Activated T-helper 2 cell treated with anti-CD3 and anti-CD28 coated beads, Interferon-gamma antibody, Interleukin-2, Interleukin-4, amounts not matched to agents 10 μg/mL and 5 μg/mL and 100 μg/mL, durations not matched to agents 14 hours and 24 hours and 36 hours (primary cell): ENCODE data around the gene COQ2. TPM values are rescaled to one million over a fixed set of nuclear protein-coding genes. Genes with fewer than 3 reads are reported as not detected.
"Not testable (repeated sequence)": the region's sequence is repeated elsewhere in the genome, so short reads cannot be mapped to it uniquely, and the experiment has no call there.

Experiments
- DNase-seq: peaks from one replicate; pipeline ENCODE4 v3.0.0; 2021; ENCODE audit warnings: low spot score
- H3K27ac Mint-ChIP-seq: one replicate; pipeline ENCODE4 v1.8.0; 2021; ENCODE audit warnings: mixed read lengths
- H3K27me3 Mint-ChIP-seq: one replicate; pipeline ENCODE4 v1.8.0; 2021; ENCODE audit warnings: low read depth, mixed read lengths
- H3K36me3 Mint-ChIP-seq: one replicate; pipeline ENCODE4 v1.8.0; 2021; ENCODE audit warnings: low read depth, mixed read lengths
- H3K4me1 Mint-ChIP-seq: one replicate; pipeline ENCODE4 v1.8.0; 2021; ENCODE audit warnings: low read depth, mixed read lengths
- H3K4me3 Mint-ChIP-seq: one replicate; pipeline ENCODE4 v1.8.0; 2021; ENCODE audit warnings: low read depth, mild to moderate bottlenecking, moderate library complexity, mixed read lengths
- H3K9me3 Mint-ChIP-seq: one replicate; pipeline ENCODE4 v1.8.0; 2021; ENCODE audit warnings: mixed read lengths
- intact Hi-C: fragments of 100-400 bp; cut with micrococcal nuclease; formaldehyde crosslinking; loops from one replicate; pipeline ENCODE4 v1.15.1; 2023
- total RNA-seq: library from RNA; stranded (reverse); gene quantifications from 2 replicates; pipeline ENCODE4 v1.2.3, GENCODE V29; 2022

The COQ2 gene
- total RNA-seq: 19.5 and 20.6 TPM in 2 replicates

GRCh38 chr4:83284193-83285054, at the start of gene COQ2:
Gene COQ2, minus strand, starts transcription at chr4:83284798. Its CDS starts 34 bp downstream, at chr4:83284764.
- H3K27me3 Mint-ChIP-seq: peaks cover 2% of the 10 kb centered on the region
- intact Hi-C loops: loop anchor here (1.0 to 10.0 kb wide), 6 partner anchors 73 to 382 kb away; partner anchors contain the start of genes ABRAXAS1, COPS4, HELQ and THAP9
- peak within 1 kb of the TSS; percentile 90 for H3K4me3 Mint-ChIP-seq
- H3K27ac Mint-ChIP-seq: peak within 1 kb of the TSS; percentile 95
- DNase-seq: peak; percentile 91
- no peaks in the 10 kb centered on the region for H3K9me3 Mint-ChIP-seq
- peaks cover 11% of the 10 kb centered on the region for H3K36me3 Mint-ChIP-seq
- H3K4me1 Mint-ChIP-seq: peaks cover 45% of the 10 kb centered on the region

GRCh38 chr4:83331956-83332355, 47.4 kb upstream of the COQ2 start:
- Mint-ChIP-seq H3K36me3 (peaks cover 7% of the 10 kb centered on the region), H3K9me3 (no peaks in the 10 kb centered on the region), H3K4me1 (peaks cover 19% of the 10 kb centered on the region), H3K27me3 (peaks cover 27% of the 10 kb centered on the region), H3K27ac (no peak overlapping the region), H3K4me3 (no peak overlapping the region)
- DNase-seq: no peak
- intact Hi-C loops: no loop called here

- no peak for DNase-seq
- peaks cover 16% of the 10 kb centered on the region for H3K27me3 Mint-ChIP-seq
- H3K4me3 Mint-ChIP-seq: no peak overlapping the region
- H3K4me1 Mint-ChIP-seq: peaks cover 11% of the 10 kb centered on the region
- H3K27ac Mint-ChIP-seq: no peak overlapping the region
- intact Hi-C loops: no loop called here
- H3K36me3 Mint-ChIP-seq: peaks cover 11% of the 10 kb centered on the region
- no peaks in the 10 kb centered on the region for H3K9me3 Mint-ChIP-seq
Measured at GRCh38 chr4:83329521-83330110, 45.0 kb upstream of the COQ2 start.

- no peak for DNase-seq
- no peaks in the 10 kb centered on the region for H3K9me3 Mint-ChIP-seq
- intact Hi-C loops: no loop called here
- no peak overlapping the region for H3K4me3 Mint-ChIP-seq
- no peak overlapping the region for H3K27ac Mint-ChIP-seq
- peaks cover 16% of the 10 kb centered on the region for H3K27me3 Mint-ChIP-seq
- peaks cover 5% of the 10 kb centered on the region for H3K4me1 Mint-ChIP-seq
- peaks cover 11% of the 10 kb centered on the region for H3K36me3 Mint-ChIP-seq
Measured at GRCh38 chr4:83328521-83329187, 44.1 kb upstream of the COQ2 start.

- Mint-ChIP-seq H3K27me3 (peaks cover 9% of the 10 kb centered on the region), H3K27ac (no peak overlapping the region), H3K36me3 (peaks cover 11% of the 10 kb centered on the region), H3K4me3 (no peak overlapping the region), H3K9me3 (no peaks in the 10 kb centered on the region), H3K4me1 (no peaks in the 10 kb centered on the region)
- DNase-seq: no peak
- intact Hi-C loops: no loop called here
Measured at GRCh38 chr4:83326546-83326945, 41.9 kb upstream of the COQ2 start.

- DNase-seq, intact Hi-C loops, H3K4me3 Mint-ChIP-seq, H3K9me3 Mint-ChIP-seq, H3K4me1 Mint-ChIP-seq, H3K27ac Mint-ChIP-seq, H3K27me3 Mint-ChIP-seq: not testable (repeated sequence)
- peaks cover 15% of the 10 kb centered on the region for H3K36me3 Mint-ChIP-seq
Measured at GRCh38 chr4:83325306-83325705, 40.7 kb upstream of the COQ2 start.

- H3K27ac Mint-ChIP-seq: no peak overlapping the region
- no peaks in the 10 kb centered on the region for H3K9me3 Mint-ChIP-seq
- H3K27me3 Mint-ChIP-seq: peaks cover 3% of the 10 kb centered on the region
- peaks cover 5% of the 10 kb centered on the region for H3K4me1 Mint-ChIP-seq
- no peak overlapping the region for H3K4me3 Mint-ChIP-seq
- intact Hi-C loops: no loop called here
- DNase-seq: no peak
- peaks cover 20% of the 10 kb centered on the region for H3K36me3 Mint-ChIP-seq
Measured at GRCh38 chr4:83323136-83323535, 38.5 kb upstream of the COQ2 start.

- Mint-ChIP-seq H3K27me3 (peaks cover 3% of the 10 kb centered on the region), H3K27ac (no peak overlapping the region), H3K36me3 (peaks cover 24% of the 10 kb centered on the region), H3K4me1 (peaks cover 5% of the 10 kb centered on the region), H3K9me3 (no peaks in the 10 kb centered on the region), H3K4me3 (no peak overlapping the region)
- no peak for DNase-seq
- intact Hi-C loops: no loop called here
Measured at GRCh38 chr4:83320548-83320947, 36.0 kb upstream of the COQ2 start.

- Mint-ChIP-seq H3K4me3 (no peak overlapping the region), H3K27ac (no peak overlapping the region), H3K9me3 (no peaks in the 10 kb centered on the region), H3K27me3 (peaks cover 3% of the 10 kb centered on the region), H3K36me3 (peaks cover 23% of the 10 kb centered on the region), H3K4me1 (peaks cover 5% of the 10 kb centered on the region)
- intact Hi-C loops: no loop called here
- no peak for DNase-seq
Measured at GRCh38 chr4:83318666-83319065, 34.1 kb upstream of the COQ2 start.

GRCh38 chr4:83317671-83318070, 33.1 kb upstream of the COQ2 start:
- intact Hi-C loops: no loop called here
- Mint-ChIP-seq H3K27me3 (peaks cover 3% of the 10 kb centered on the region), H3K36me3 (peaks cover 23% of the 10 kb centered on the region), H3K27ac (no peak overlapping the region), H3K4me1 (peaks cover 5% of the 10 kb centered on the region), H3K9me3 (no peaks in the 10 kb centered on the region), H3K4me3 (no peak overlapping the region)
- no peak for DNase-seq

GRCh38 chr4:83316459-83317165, 32.0 kb upstream of the COQ2 start:
- Mint-ChIP-seq H3K9me3 (no peaks in the 10 kb centered on the region), H3K4me1 (peaks cover 5% of the 10 kb centered on the region), H3K36me3 (peaks cover 21% of the 10 kb centered on the region), H3K4me3 (no peak overlapping the region), H3K27me3 (no peaks in the 10 kb centered on the region), H3K27ac (no peak overlapping the region)
- no peak for DNase-seq
- intact Hi-C loops: no loop called here

- no peaks in the 10 kb centered on the region for H3K27me3 Mint-ChIP-seq
- peaks cover under 1% of the 10 kb centered on the region for H3K4me1 Mint-ChIP-seq
- no peak overlapping the region for H3K4me3 Mint-ChIP-seq
- intact Hi-C loops: no loop called here
- DNase-seq: no peak
- peaks cover 16% of the 10 kb centered on the region for H3K36me3 Mint-ChIP-seq
- no peaks in the 10 kb centered on the region for H3K9me3 Mint-ChIP-seq
- no peak overlapping the region for H3K27ac Mint-ChIP-seq
Measured at GRCh38 chr4:83315341-83315870, 30.8 kb upstream of the COQ2 start.
